Ectodermal cell (in vitro differentiated cells): ENCODE results near the gene ADAMTS13.

Experiments
- H3K27ac ChIP-seq: 2 replicates; pipeline ENCODE4 v1.7.0; 2013; ENCODE audit warnings: mild to moderate bottlenecking, low read depth, low read length; ENCODE audit not compliant: insufficient read depth, poor library complexity, severe bottlenecking
- H3K27me3 ChIP-seq: 2 replicates; pipeline ENCODE4 v1.7.0; 2013; ENCODE audit warnings: mild to moderate bottlenecking, low read length; ENCODE audit not compliant: insufficient read depth, control insufficient read depth, poor library complexity, severe bottlenecking
- H3K36me3 ChIP-seq: one replicate; pipeline ENCODE4 v1.7.0; 2013; ENCODE audit warnings: low read length; ENCODE audit not compliant: control insufficient read depth, insufficient read depth
- H3K4me1 ChIP-seq: one replicate; pipeline ENCODE4 v1.7.0; 2013; ENCODE audit warnings: low read length; ENCODE audit not compliant: control insufficient read depth, insufficient read depth
- H3K4me3 ChIP-seq: 2 replicates; pipeline ENCODE4 v1.7.0; 2013; ENCODE audit warnings: low read depth, low read length, control low read depth; ENCODE audit not compliant: insufficient read depth
- H3K9me3 ChIP-seq: 2 replicates; pipeline ENCODE4 v1.7.0; 2013; ENCODE audit warnings: mild to moderate bottlenecking, low read length, moderate library complexity; ENCODE audit not compliant: control insufficient read depth
- WGBS, 2 experiments: methylation state at CpG; one replicate each; pipeline ENCODE4 v1.1.7; 2013; ENCODE audit warnings: missing lambda C conversion rate in 2 of 2; 5-methylcytosine and 5-hydroxymethylcytosine counted together

The ADAMTS13 gene

GRCh38 chr9:133468777-133469421 lies 46.7 kb downstream of the ADAMTS13 start:
- H3K4me3 ChIP-seq, result no peak overlapping the region
- no peaks in the 10 kb centered on the region for H3K27me3 ChIP-seq
- WGBS, 2 experiments, result 92 to 96% methylated on average over 6 of the region's 6 CpGs
- H3K27ac ChIP-seq, result no peak overlapping the region
- H3K36me3 ChIP-seq, result no peaks in the 10 kb centered on the region
- no peaks in the 10 kb centered on the region for H3K4me1 ChIP-seq
- no peaks in the 10 kb centered on the region for H3K9me3 ChIP-seq

- Histone ChIP-seq H3K9me3 (no peaks in the 10 kb centered on the region), H3K4me3 (no peak overlapping the region), H3K4me1 (no peaks in the 10 kb centered on the region), H3K27me3 (no peaks in the 10 kb centered on the region), H3K27ac (no peak overlapping the region), H3K36me3 (no peaks in the 10 kb centered on the region)
- 85 to 88% methylated on average over 16 of the region's 16 CpGs for WGBS, 2 experiments
Observed at GRCh38 chr9:133470427-133470924, 48.3 kb downstream of the ADAMTS13 start.

- H3K36me3 ChIP-seq, result no peaks in the 10 kb centered on the region
- no peaks in the 10 kb centered on the region for H3K27me3 ChIP-seq
- H3K27ac ChIP-seq, result no peak overlapping the region
- no peaks in the 10 kb centered on the region for H3K4me1 ChIP-seq
- no peaks in the 10 kb centered on the region for H3K9me3 ChIP-seq
- WGBS, 2 experiments, result 92 to 93% methylated on average over 7 of the region's 7 CpGs
- no peak overlapping the region for H3K4me3 ChIP-seq
Observed at GRCh38 chr9:133470988-133471387, 48.8 kb downstream of the ADAMTS13 start.

- H3K27me3 ChIP-seq, result no peaks in the 10 kb centered on the region
- no peak overlapping the region for H3K27ac ChIP-seq
- no peaks in the 10 kb centered on the region for H3K4me1 ChIP-seq
- H3K4me3 ChIP-seq, result no peak overlapping the region
- no peaks in the 10 kb centered on the region for H3K9me3 ChIP-seq
- 92 to 93% methylated on average over 27 of the region's 27 CpGs for WGBS, 2 experiments
- no peaks in the 10 kb centered on the region for H3K36me3 ChIP-seq
Observed at GRCh38 chr9:133471551-133472276, 49.5 kb downstream of the ADAMTS13 start.

GRCh38 chr9:133472277-133472645 lies 50.1 kb downstream of the ADAMTS13 start:
- no peaks in the 10 kb centered on the region for H3K4me1 ChIP-seq
- no peaks in the 10 kb centered on the region for H3K9me3 ChIP-seq
- H3K4me3 ChIP-seq, result no peak overlapping the region
- whole genome bisulfite sequencing, 2 experiments, result 95% methylated on average over 11 of the region's 11 CpGs
- no peaks in the 10 kb centered on the region for H3K27me3 ChIP-seq
- H3K36me3 ChIP-seq, result no peaks in the 10 kb centered on the region
- no peak overlapping the region for H3K27ac ChIP-seq

- WGBS, 2 experiments, result 94 to 96% methylated on average over 19 of the region's 19 CpGs
- no peaks in the 10 kb centered on the region for H3K9me3 ChIP-seq
- H3K4me3 ChIP-seq, result no peak overlapping the region
- H3K4me1 ChIP-seq, result peaks cover 1% of the 10 kb centered on the region
- H3K27ac ChIP-seq, result no peak overlapping the region
- H3K36me3 ChIP-seq, result no peaks in the 10 kb centered on the region
- peaks cover 1% of the 10 kb centered on the region for H3K27me3 ChIP-seq
Observed at GRCh38 chr9:133472753-133473378, 50.7 kb downstream of the ADAMTS13 start.

- H3K9me3 ChIP-seq, result no peaks in the 10 kb centered on the region
- H3K4me3 ChIP-seq, result no peak overlapping the region
- no peaks in the 10 kb centered on the region for H3K36me3 ChIP-seq
Observed at GRCh38 chr9:133473743-133474142, 51.6 kb downstream of the ADAMTS13 start.

GRCh38 chr9:133474215-133474614 lies 52.0 kb downstream of the ADAMTS13 start:
- H3K4me3 ChIP-seq, result no peak overlapping the region
- H3K4me1 ChIP-seq, result peaks cover 7% of the 10 kb centered on the region
- no peaks in the 10 kb centered on the region for H3K9me3 ChIP-seq
- 92 to 95% methylated on average over 4 of the region's 5 CpGs for WGBS, 2 experiments
- peaks cover 7% of the 10 kb centered on the region for H3K27me3 ChIP-seq
- H3K27ac ChIP-seq, result no peak overlapping the region
- H3K36me3 ChIP-seq, result no peaks in the 10 kb centered on the region

More at GRCh38 chr9:133473743-133474142, 51.6 kb downstream of the ADAMTS13 start:
- no peak overlapping the region for H3K27ac ChIP-seq
- peaks cover 7% of the 10 kb centered on the region for H3K4me1 ChIP-seq
- 93 to 95% methylated on average over 20 of the region's 20 CpGs for WGBS, 2 experiments
- peaks cover 7% of the 10 kb centered on the region for H3K27me3 ChIP-seq

- Histone ChIP-seq H3K36me3 (no peaks in the 10 kb centered on the region), H3K27ac (no peak overlapping the region), H3K27me3 (peaks cover 14% of the 10 kb centered on the region), H3K9me3 (no peaks in the 10 kb centered on the region), H3K4me3 (no peak overlapping the region), H3K4me1 (peaks cover 7% of the 10 kb centered on the region)
- 91 to 93% methylated on average over 20 of the region's 20 CpGs for WGBS, 2 experiments
Observed at GRCh38 chr9:133474853-133475252, 52.7 kb downstream of the ADAMTS13 start.

- peaks cover 20% of the 10 kb centered on the region for H3K27me3 ChIP-seq
- no peak overlapping the region for H3K27ac ChIP-seq
- no peak overlapping the region for H3K4me3 ChIP-seq
- 94 to 95% methylated on average over 27 of the region's 27 CpGs for WGBS, 2 experiments
- H3K9me3 ChIP-seq, result no peaks in the 10 kb centered on the region
- H3K36me3 ChIP-seq, result no peaks in the 10 kb centered on the region
- H3K4me1 ChIP-seq, result peaks cover 7% of the 10 kb centered on the region
Observed at GRCh38 chr9:133475292-133476012, 53.3 kb downstream of the ADAMTS13 start.
